MM.1S (cell line): ENCODE data around the gene ADAMTSL3.
"Not testable (repeated sequence)": the region's sequence is repeated elsewhere in the genome, so short reads cannot be mapped to it uniquely, and the experiment has no call there.

Experiments used
- CTCF ChIP-seq: fragments of 300-600 bp; sonication (generic); IDR thresholded peaks from 2 replicates; pipeline ENCODE4 v1.5.1; 2016; ENCODE audit warnings: antibody characterized with exemption, low read length, mixed read lengths
- EZH2 ChIP-seq: fragments of 300-600 bp; sonication (generic); optimal IDR thresholded peaks from 2 replicates; pipeline ENCODE3; 2017; ENCODE audit warnings: low read depth, mild to moderate bottlenecking, antibody characterized with exemption, low read length, mixed read lengths
- EZH2phosphoT487 ChIP-seq: fragments of 300-600 bp; sonication (generic); IDR thresholded peaks from 2 replicates; pipeline ENCODE4 v1.6.1; 2018; ENCODE audit warnings: antibody characterized with exemption, low read length

GRCh38 chr15:83757291-83757690, 103.4 kb downstream of the ADAMTSL3 start:
- not testable (repeated sequence) for TF ChIP-seq CTCF, EZH2phosphoT487, EZH2
